Measurements from ENCODE around the gene PCNX1.

DNA sequence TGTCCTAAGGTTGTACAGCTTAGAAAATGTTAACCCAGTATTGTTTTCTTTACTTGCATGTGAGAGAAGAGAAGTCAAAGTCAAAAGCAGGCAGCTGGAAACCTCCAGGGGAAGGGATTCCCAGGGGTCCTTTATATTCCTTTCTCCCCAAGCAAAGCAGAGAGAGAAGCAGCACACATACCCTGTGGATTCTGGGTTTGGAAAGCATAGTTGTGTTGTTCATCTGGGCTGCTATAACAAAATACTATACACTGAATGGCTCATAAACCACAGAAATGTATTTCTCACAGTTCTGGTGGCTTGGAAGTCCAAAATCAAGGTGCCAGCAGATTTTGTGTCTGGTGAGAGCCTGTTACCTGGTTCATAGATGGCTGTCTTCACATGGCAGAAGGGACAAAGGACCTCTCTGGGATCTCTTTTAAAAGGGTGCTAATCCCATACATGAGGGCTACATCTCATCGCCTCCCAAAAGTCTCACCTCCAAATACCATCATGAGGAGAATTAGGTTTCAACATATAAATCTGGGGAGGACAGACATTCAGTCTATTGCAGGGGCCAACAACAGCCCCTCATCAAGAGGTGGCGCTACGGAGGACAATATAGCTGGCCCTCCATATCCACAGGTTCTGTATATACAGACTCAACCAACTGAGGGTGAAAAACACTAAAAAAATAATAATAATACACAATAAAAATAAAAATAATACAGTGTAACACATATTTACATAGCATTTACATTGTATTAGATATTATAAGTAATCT is 19.3 kb upstream of the PCNX1 start:
- TF ChIP-seq CTCF (conservative IDR thresholded peaks at IDR 0.05 in 1 of 2, IDR thresholded peaks at IDR 0.05 in 1 of 2; ENCODE audit: low read depth in 1 of 2, low read length in 2 of 2) (no peak), EZH2 (IDR thresholded peaks at IDR 0.05; ENCODE audit: low read length, missing control alignments) (no peak)
